ENCODE data around the gene PRMT9.

DNA sequence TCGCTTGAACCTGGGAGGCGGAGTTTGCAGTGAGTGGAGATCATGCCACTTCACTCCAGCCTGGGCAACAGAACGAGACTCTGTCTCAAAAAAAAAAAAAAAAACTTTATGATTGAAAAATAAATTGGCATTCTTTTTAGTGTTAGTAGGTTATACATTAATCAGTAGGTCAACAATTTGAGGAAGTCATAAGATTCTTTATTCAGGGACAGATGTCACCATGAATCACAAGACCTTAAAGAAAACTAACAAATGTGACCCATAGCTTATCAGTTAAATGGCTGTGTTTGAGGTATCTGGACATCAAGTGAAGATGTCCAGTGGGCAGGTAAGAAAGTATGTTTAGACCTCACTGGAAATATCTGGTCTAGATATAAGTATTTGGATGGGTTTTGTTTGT, 9.3 kb upstream of the PRMT9 start:
- TF ChIP-seq, protein P1, sequence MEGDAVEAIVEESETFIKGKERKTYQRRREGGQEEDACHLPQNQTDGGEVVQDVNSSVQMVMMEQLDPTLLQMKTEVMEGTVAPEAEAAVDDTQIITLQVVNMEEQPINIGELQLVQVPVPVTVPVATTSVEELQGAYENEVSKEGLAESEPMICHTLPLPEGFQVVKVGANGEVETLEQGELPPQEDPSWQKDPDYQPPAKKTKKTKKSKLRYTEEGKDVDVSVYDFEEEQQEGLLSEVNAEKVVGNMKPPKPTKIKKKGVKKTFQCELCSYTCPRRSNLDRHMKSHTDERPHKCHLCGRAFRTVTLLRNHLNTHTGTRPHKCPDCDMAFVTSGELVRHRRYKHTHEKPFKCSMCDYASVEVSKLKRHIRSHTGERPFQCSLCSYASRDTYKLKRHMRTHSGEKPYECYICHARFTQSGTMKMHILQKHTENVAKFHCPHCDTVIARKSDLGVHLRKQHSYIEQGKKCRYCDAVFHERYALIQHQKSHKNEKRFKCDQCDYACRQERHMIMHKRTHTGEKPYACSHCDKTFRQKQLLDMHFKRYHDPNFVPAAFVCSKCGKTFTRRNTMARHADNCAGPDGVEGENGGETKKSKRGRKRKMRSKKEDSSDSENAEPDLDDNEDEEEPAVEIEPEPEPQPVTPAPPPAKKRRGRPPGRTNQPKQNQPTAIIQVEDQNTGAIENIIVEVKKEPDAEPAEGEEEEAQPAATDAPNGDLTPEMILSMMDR (conservative IDR thresholded peaks at IDR 0.05; ENCODE audit: low read depth, low read length), result no peak
- TF ChIP-seq POLR2A (IDR thresholded peaks at IDR 0.05; ENCODE audit: low read depth, low read length) (no peak), MAFK (IDR thresholded peaks at IDR 0.05; ENCODE audit: low read depth, low read length) (no peak), MAZ (IDR thresholded peaks at IDR 0.05; ENCODE audit: borderline replicate concordance, low read depth, low read length) (no peak), FOS (IDR thresholded peaks at IDR 0.05; ENCODE audit: low read depth, low read length) (no peak)

All from IMR-90 (cell line).